GM20431 (cell line): ENCODE data around the gene ZNF524.

Source experiments
- in situ Hi-C: fragments of 300-500 bp; cut with MseI, MboI; formaldehyde crosslinking; loops from one replicate; pipeline ENCODE4 v1.15.0; 2020; ENCODE audit warnings: low sequenced_read_pairs; ENCODE audit not compliant: unreplicated experiment

The ZNF524 gene

DNA sequence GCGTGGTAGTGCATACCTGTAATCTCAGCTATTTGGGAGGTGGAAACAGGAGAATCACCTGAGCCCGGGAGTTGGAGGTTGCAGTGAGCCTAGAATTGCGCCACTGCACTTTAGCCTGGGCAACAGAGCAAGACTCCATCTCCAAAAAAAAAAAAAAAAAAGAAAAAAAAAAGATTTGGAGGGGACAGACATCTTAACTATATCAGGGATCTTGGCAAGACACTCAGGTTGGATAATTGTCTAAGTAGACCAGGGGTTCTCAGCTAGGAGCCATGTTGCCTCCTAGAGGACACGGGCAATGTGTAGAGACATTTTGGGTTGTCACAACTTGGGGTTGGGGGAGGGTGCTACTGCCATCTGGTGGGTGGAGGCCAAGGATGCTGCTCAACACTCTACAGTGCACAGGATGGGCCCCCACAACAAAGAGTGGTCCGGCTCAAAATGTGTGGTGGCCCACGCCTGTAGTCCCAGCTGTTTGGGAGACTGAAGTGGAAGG is 38.8 kb downstream of the ZNF524 start:
- in situ Hi-C loops, result no loop called here

DNA sequence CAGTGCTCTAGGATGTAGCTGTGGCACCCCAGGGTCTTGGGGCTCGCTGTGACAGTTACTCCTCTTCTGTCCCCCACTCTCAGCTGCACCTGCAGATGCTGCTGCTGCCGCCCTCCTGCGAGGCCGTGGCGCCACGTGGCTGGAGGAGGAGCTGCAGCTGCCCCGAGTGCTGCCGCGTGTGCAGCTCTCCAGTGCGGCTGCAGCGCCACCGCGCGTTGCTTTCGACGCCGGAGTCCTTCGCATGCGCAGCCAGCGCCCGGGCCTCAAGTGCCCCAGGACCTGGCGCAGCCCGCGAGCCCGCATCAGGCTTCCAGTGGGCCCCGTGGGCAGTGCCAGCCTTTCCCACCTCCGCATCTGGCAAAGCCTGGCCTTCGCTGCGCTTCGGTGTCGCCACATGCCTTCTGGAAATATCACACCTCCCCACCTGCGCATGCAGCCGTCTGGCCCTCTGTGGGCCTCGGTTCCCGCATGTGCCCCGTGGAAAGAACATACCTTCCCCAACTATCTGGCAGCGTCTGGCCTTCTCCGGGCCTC is 40.0 kb downstream of the ZNF524 start:
- in situ Hi-C loops, result no loop called here

DNA sequence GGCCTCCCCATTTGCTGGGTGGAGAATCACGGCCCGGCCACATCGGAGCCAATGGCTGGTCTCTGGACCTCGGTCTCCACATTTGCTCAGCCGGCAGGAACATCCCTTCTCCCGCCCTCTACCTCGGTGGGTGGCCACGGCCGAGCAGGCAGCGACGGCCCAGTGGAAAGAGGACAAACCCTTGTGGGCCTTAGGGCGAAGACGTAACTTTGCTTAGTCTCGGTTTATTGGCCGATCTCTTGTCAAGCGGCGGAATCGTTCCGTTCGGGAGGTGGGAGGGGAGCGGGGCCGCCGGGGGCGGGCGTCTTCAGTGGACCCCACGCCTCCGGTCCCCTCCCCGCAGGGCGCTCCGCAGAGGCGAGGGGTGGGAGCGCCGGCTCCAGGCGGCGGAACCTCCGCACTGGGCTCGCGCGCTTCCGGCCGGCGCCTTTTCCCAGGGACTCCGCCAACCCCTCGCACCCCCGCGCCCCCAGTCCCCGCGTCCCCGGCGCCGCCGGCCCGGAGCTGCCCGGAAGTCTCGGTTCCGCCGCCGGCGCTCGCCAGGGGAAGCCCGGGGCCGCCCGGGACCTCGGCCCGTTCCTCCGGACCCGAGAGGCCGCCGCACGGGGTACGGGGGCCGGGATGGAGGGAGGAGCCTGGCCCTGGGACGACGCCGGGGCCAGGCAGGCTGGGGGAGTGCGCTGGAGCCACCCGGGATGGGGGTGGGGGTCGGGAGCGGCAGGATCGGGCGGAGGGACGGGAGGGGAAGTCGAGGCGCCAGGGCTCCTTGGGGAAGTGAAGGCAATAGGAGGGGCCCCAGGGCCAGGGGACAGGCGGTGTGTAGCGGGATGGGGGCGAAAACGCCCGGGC is 40.7 kb downstream of the ZNF524 start, which contains the start of gene ZNF580:
Gene ZNF580, plus strand, starts transcription at position 426 of the 849 bp plus-strand sequence. CDS start 1,507 bp downstream, outside the sequence.
- in situ Hi-C loops, result no loop called here

DNA sequence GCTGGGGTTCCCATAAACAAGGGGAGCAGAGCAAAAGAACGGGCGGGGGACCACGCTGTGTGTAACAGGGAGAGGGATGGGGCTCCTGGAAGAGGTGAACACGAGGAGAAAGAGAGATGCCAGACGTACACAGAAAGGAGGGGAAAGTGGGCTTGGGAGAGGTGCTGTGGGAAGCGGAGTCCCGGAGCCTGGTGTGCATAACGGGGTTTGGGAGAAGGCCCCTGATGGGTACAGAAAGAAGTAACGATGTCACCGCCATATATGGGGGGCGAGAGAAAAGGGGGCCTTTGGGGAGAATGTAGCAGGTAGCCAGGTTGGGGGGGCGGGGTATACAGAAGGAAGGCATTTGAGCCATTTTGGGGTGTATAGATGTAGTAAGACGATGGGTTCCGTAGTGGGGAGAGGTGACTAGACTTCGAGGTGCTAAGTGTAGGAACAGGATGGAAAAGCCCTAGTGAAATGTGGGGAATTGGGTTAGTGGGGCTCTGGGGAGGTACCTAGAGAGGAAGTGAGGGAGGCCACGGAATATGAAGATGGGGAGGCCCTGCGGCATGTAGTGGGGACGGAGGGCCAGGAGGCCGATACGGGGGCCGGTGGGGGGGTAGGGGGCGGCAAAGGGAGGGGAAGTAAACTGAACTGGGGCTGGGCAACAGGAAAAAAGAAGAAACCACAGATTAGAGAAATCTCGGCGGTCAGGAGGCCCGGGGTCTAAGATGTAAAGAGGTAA is 41.5 kb downstream of the ZNF524 start:
- in situ Hi-C loops, result no loop called here

DNA sequence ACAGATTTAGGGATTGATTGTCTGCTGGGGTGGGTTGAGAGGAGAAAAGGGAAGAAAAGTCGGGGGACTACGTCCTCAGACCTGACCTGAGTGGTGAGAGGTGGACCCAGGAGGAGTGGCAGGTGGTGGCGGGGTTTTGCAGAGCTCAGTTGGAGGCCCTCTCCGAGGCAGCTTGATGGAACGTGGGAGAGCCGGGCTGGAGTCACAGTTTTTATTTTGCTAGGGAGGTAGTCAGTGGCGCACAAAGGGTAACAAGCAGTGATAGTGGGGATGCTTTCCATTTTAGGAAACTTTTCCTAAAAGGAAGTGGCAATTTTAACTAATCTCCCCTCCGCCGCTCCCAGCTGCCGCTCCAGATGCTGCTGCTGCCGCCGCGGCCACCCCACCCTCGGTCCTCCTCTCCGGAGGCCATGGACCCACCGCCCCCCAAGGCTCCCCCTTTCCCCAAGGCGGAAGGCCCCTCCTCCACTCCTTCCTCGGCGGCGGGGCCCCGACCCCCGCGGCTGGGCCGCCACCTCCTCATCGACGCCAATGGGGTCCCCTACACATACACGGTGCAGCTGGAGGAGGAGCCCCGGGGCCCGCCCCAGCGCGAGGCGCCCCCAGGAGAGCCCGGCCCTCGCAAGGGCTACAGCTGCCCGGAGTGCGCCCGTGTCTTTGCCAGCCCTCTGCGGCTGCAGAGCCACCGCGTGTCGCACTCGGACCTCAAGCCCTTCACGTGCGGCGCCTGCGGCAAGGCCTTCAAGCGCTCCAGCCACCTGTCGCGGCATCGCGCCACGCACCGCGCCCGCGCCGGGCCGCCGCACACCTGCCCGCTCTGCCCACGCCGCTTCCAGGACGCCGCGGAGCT is 42.3 kb downstream of the ZNF524 start:
- in situ Hi-C loops, result no loop called here

DNA sequence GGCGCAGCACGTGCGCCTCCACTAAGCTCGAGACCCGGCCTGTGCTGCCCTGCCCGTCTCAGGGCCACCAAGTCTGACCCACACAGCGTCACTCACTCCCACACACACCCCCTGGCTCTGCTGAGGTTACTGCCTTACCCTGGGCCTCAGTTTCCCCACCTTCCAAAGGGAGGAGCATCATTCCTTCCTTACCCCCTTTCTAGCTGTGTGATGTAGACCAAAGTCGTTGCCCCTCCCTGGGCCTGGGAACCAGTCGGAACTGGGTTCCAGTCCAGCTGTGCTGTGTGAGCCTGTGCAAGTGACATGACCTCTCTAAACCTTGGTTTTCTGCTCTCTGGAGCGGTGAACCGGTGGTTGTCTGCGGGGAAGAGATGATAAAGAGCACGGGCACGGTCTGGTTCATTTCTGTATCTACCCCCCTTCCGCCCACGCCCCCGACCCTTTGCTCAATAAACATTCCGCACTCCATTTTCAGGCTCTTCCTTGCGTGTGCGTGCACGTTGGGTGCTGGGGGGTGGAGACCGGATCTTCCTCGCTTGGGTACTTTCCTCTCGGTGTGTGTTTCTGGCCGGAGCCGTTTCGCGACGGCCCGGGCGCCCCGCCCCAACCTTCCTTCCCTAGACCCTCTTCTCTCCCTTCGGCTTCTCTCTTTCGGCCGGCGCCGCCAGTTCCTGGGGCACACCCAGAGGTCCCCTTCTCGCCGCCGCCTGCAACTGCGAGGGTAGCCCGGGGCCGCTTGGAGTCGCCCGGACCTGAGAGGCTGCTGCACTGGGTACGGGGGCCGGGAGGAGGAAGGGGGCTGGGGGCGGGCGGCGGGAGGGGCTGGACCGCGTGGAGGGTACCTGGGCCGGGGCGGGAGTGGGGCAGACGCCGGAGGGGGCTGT is 43.2 kb downstream of the ZNF524 start, which contains the start of gene ZNF581:
Gene ZNF581, plus strand, starts transcription at position 647 of the 884 bp plus-strand sequence. CDS start 923 bp downstream, outside the sequence.
- in situ Hi-C loops, result no loop called here

DNA sequence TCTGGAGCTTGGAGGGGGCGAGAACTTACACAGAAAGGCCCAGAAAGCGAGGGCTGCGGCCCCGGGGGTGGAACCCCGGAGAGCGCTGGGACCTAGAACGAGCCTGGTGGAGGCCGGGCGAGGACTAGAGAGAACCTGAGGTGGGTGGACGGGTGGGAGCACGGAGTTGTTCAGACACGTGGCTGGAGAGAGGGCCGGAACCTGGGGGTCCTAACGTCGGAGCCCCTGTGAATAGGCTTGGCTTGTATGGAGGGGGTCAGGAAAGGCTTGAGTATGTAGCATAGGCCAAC is 43.7 kb downstream of the ZNF524 start:
- in situ Hi-C loops, result no loop called here

DNA sequence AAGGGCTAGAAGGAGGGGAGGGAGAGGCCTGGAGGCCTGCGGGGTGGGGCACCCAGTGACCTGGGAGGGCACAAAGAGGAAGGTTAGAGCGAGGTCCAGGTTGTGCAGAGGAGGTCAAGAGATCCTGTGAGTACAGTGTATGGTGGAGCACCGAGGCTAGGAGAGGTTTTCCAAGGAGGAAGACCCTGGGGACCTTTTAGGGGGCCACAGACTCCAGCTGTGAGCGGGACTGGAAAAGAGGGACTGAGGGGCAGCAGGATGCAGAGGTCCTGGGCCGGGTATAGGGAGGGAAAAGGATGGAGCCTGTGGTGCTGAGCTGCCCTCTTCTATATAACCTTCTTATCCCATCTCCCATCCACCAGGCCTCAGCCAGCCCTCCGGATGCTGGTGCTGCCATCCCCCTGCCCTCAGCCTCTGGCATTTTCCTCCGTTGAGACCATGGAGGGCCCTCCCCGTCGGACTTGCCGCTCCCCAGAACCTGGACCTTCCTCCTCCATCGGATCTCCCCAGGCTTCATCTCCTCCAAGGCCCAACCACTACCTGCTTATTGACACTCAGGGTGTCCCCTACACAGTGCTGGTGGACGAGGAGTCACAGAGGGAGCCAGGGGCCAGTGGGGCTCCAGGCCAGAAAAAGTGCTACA is 44.2 kb downstream of the ZNF524 start:
- in situ Hi-C loops, result no loop called here

DNA sequence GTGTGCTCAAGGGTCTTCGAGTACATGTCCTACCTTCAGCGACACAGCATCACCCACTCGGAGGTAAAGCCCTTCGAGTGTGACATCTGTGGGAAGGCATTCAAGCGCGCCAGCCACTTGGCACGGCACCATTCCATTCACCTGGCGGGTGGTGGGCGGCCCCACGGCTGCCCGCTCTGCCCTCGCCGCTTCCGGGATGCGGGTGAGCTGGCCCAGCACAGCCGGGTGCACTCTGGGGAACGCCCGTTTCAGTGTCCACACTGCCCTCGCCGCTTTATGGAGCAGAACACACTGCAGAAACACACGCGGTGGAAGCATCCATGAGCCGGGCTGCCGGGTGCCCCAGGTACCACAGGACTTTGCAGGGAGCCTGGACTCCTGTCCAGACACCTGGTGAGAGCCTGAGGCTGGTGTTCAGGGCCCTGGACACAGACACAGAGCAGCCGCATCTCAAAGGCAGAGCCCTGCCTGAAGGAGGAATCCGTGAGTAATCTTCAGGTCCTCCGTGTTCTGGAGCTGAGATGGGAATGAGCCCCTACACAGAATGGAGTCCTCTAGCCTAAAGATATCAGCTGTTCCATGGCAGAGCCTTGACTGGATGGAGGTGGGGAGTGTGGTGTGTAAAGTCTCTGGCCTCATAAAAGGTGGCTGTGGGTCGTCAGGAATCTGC is 44.9 kb downstream of the ZNF524 start:
- in situ Hi-C loops, result no loop called here

DNA sequence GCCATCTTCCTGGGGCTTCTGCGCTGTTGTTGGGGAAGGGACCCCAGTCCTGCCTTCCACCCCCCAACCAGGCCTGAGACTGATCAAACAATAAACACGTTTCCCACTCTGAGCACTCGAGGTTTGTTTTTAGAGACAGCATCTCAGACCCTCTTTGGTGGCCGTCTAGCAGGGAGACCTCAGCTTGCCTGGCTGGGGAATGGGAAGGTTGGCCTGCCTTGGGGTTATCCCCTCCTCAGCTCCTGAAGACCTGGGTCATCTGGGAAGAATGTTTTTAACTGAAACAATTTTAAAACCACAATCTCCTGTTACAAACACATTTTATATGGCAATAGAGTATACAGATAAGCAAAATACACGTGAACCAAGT is 45.4 kb downstream of the ZNF524 start:
- in situ Hi-C loops, result no loop called here

DNA sequence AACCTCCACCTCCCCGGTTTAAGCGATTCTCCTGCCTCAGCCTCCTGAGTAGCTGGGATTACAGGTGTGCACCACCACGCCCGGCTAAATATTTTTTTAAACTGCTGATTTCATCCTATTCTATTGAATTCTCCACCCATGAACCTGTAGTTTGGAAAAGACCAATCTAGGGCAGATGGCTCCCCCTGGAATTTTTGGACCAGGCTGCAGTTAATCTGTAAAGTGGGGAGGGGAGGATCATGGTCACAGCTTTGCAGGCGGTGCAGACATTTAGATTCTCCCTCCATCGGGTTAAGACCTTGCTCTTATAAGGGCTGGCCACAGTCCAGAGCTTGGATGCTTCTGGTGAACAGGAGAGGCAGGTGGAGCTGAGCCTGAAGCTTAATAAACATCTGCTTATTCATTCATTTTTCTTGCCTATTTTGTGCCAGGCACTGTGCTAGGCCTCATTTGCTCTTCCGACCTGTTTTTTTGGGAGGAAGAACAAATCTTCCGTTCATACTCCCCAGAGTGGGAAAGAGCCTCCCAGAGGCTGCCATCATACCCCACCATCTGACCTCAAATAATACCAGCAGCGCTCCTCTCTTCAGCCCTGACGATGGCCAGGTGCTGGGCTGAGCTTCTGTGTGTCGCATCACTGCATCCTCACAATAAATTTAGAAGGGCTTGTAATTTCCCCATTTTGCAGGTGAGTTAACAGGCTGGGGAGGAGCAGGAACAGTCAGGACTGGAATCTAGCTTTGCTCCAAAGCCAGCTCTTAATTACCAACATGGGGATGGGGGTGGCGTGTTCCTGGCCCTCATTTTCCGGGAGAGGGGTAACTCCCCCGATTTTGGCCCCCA is 47.0 kb downstream of the ZNF524 start:
- in situ Hi-C loops, result no loop called here

DNA sequence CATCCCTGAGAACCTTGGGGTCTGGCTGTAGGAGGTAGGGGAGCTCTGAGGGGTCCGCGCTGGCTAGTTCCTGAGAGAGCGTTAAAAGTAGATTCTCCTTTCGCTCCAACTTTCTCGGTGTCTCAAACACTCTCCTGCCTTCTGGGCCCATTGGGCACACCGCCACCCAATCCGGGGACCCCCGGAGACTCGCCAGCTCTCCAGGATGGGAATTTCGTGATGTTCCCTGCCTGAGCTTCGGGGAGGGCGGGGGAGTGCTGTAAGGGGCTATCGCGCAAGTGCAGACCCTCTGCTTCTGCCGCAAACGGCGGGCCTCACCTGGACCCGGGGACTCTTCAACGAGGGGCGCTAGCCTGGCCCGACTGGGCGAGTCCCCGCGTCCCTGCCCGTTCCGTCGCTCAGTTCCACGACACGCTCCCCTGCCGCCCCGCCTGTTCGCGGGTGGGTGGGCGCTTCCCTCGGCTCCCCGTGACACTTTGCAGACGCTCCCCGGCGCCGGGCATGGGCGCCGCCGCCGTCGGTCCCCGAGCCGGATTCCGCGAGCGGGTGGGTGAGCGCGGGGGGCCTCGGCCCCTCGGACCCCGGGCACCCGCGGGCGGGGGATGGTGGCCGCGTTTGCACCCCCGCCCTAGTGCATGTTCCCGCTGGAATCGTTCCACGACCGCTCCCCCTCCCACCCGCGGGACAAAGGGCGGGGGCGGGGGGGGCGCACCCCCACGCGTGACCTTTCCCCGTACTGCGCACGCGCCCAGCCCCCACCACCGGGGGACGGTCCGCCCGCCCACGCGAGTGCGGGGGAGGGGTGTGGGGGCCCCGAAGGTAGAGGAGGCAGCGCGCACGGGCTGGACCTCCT is 47.9 kb downstream of the ZNF524 start, which contains the start of gene CCDC106:
Gene CCDC106, plus strand, starts transcription at position 481 of the 853 bp plus-strand sequence. CDS start 835 bp downstream, outside the sequence.
- in situ Hi-C loops, result no loop called here

DNA sequence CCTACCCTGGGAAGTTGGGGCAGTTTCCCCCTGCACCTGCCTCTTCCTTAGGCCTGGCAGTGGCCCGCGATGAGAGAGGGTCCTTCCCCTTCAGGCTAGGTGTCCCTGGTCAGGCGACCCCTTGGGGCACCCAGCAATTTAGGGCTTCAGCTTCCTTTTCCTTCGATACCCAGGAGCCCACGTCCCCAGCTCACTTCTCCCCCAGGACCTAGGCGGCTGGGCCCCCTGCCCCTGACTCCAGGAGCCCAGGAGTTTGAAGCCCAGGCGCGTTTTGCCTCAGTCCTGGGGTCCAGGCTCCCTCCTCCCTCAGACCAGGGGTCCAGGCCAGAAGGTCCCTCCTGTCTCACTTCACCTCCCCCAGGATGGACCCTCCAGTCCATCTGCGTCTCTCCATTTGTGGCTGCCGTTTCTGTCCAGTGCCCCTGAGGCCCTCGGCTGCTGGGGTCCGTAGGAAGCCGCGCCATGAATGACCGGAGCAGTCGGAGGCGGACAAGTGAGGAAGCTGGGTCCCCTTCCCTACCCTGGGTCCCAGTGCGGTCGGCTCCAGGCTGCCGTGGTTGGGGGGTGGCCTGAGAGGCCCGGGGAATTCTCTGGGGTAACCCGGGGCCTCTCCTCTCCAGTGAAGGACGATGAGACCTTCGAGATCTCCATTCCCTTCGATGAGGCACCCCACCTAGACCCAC is 48.6 kb downstream of the ZNF524 start:
- in situ Hi-C loops, result no loop called here

DNA sequence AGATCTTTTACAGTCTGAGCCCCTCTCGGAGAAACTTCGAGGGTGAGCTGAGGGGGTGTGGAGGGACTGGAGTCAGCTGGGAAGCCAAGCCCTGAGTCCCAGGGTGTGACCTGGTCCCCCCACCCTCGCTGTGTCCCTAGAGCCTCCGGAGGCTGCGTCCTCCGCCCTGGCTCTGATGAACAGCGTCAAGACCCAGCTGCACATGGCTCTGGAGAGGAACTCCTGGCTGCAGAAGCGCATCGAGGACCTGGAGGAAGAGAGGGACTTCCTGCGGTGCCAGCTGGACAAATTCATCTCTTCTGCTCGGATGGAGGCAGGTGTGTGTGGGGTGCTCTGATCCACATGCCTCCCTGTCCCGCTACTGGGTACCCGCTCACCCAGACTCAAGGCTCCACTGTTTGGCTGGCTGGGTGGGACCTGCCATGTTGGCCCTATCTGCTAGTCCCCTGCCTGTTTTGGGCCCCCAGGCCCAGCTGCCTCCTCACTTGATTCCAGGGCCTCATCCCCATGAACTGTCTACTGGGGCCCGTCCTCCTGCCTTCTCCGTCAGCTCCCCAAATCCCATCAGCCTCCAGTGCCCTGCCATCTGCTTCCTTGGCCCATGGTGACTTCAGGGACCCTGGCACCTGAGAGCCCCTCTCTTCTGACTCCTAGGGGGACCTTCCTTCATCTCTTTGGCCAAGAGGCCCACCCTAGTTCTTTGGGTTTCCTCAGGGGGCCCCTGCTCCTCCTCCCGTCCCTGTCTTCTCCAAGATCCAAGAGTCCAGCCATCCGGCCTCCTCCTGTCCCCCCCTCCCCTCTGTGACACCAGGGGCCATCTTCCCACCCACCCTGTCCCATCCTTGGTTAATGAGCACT is 49.4 kb downstream of the ZNF524 start:
- in situ Hi-C loops, result no loop called here

DNA sequence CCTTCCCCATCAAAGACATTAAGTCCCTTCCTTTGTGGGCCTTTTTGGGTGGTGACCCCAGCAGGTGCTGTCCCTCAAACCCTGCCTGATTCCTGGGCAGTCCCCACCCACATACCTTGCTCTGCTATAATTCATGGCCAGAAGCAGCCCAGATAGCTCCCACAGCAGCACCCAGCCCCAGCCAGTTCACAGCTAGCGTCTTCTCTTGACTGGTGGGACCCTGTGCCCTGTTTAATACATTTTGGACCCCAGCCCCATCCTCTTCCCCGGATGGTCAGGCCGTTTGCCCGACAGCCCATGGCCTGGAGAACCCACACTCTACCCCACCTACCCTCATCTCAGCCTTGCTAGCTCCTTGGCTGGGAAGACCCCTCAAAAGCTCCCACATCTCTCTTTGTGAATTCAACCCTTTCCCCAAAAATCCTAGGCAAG is 50.1 kb downstream of the ZNF524 start:
- in situ Hi-C loops, result no loop called here
